Hepatocyte (in vitro differentiated cells): Measurements from ENCODE around the gene ACTR5. TPM values are rescaled to one million over a fixed set of nuclear protein-coding genes. Genes with fewer than 3 reads are reported as not detected.

Experiments used
- DNase-seq: peaks from one replicate; pipeline ENCODE4 v3.0.0-alpha.2; 2016; ENCODE audit warnings: low spot score
- H2AFZ ChIP-seq: fragments of 200-600 bp; sonication (generic); 2 replicates; pipeline ENCODE4 v1.6.0; 2016; ENCODE audit warnings: antibody characterized with exemption, mild to moderate bottlenecking
- H3K27ac ChIP-seq: fragments of 200-600 bp; sonication (generic); 2 replicates; pipeline ENCODE4 v1.5.1; 2016; ENCODE audit warnings: mild to moderate bottlenecking
- H3K27me3 ChIP-seq: fragments of 200-600 bp; sonication (generic); 2 replicates; pipeline ENCODE4 v1.6.1; 2016
- H3K36me3 ChIP-seq: fragments of 200-600 bp; sonication (generic); replicated peaks from 2 replicates; pipeline ENCODE4 v1.5.1; 2016; ENCODE audit warnings: low read depth; ENCODE audit not compliant: insufficient read depth
- H3K4me1 ChIP-seq: fragments of 200-600 bp; sonication (generic); 2 replicates; pipeline ENCODE4 v1.5.1; 2016; ENCODE audit warnings: mild to moderate bottlenecking, moderate library complexity; ENCODE audit not compliant: insufficient read depth
- H3K4me2 ChIP-seq: fragments of 200-600 bp; sonication (generic); 2 replicates; pipeline ENCODE4 v1.6.0; 2016
- H3K4me3 ChIP-seq: fragments of 200-600 bp; sonication (generic); 2 replicates; pipeline ENCODE4 v1.5.1; 2016; ENCODE audit warnings: mild to moderate bottlenecking
- H3K79me2 ChIP-seq: fragments of 200-600 bp; sonication (generic); 2 replicates; pipeline ENCODE4 v1.6.0; 2017; ENCODE audit warnings: mild to moderate bottlenecking
- H3K9me2 ChIP-seq: fragments of 200-600 bp; sonication (generic); replicated peaks from 2 replicates; pipeline ENCODE4 v1.6.0; 2017; ENCODE audit warnings: mild to moderate bottlenecking; ENCODE audit not compliant: insufficient read depth
- H3K9me3 ChIP-seq: fragments of 200-600 bp; sonication (generic); 2 replicates; pipeline ENCODE4 v1.5.1; 2016; ENCODE audit warnings: low read depth, mild to moderate bottlenecking
- H4K20me1 ChIP-seq: fragments of 200-600 bp; sonication (generic); 2 replicates; pipeline ENCODE4 v1.6.0; 2016; ENCODE audit warnings: mild to moderate bottlenecking; ENCODE audit not compliant: insufficient read depth, poor library complexity, severe bottlenecking
- CTCF ChIP-seq: fragments of 200-600 bp; sonication (generic); IDR thresholded peaks from 2 replicates; pipeline ENCODE4 v1.5.1; 2016; ENCODE audit warnings: antibody characterized with exemption, mild to moderate bottlenecking; ENCODE audit not compliant: poor library complexity
- EZH2 ChIP-seq: fragments of 200-600 bp; sonication (generic); IDR thresholded peaks from 2 replicates; pipeline ENCODE4 v1.6.1; 2016; ENCODE audit warnings: antibody characterized with exemption, mild to moderate bottlenecking, borderline replicate concordance
- EZH2phosphoT487 ChIP-seq: fragments of 200-600 bp; sonication (generic); IDR thresholded peaks from one replicate; pipeline ENCODE4 v1.6.1; 2018; ENCODE audit warnings: antibody characterized with exemption, mild to moderate bottlenecking, low read depth, moderate library complexity; ENCODE audit not compliant: unreplicated experiment, severe bottlenecking
- WGBS: methylation state at CpG from one replicate; pipeline ENCODE4 v1.1.6; 2016; ENCODE audit warnings: low lambda C conversion rate; ENCODE audit errors: missing lambda C conversion rate; 5-methylcytosine and 5-hydroxymethylcytosine counted together
- polyA plus RNA-seq: library from polyadenylated mRNA; unstranded; fragments of >200 nt; fragmentation: Nextera tagmentation; extraction: Ambion mirVana; gene quantifications from 2 replicates; pipeline ENCODE4 v1.2.1, GENCODE V29; 2016
- small RNA-seq: library from RNA; depleted of rRNA; stranded (forward); fragments of <200 nt; gene quantifications from one replicate; pipeline ENCODE3, GENCODE V24; 2014
- total RNA-seq: library from RNA; depleted of rRNA; stranded (reverse); fragments of >200 nt; gene quantifications from 2 replicates; pipeline ENCODE4 v1.2.3, GENCODE V29; 2014

Gene ACTR5
- total and polyA plus RNA-seq, 2 experiments from 2014 or later = 8.5 to 10.1 TPM

- H3K27ac ChIP-seq = no peak overlapping the region
- H2AFZ ChIP-seq = no peak overlapping the region
- H3K4me3 ChIP-seq = no peak overlapping the region
- H3K9me2 ChIP-seq = no peaks in the 10 kb centered on the region
- no peaks in the 10 kb centered on the region for H3K79me2 ChIP-seq
- no peaks in the 10 kb centered on the region for H3K9me3 ChIP-seq
- H3K36me3 ChIP-seq = no peaks in the 10 kb centered on the region
- no peak overlapping the region for H3K4me2 ChIP-seq
- H3K27me3 ChIP-seq = peaks cover 25% of the 10 kb centered on the region
- DNase-seq = no peak
- H4K20me1 ChIP-seq = no peaks in the 10 kb centered on the region
- no peaks in the 10 kb centered on the region for H3K4me1 ChIP-seq
- TF ChIP-seq CTCF (no peak), EZH2 (no peak)
Measured at GRCh38 chr20:38815446-38815845, 67.2 kb downstream of the ACTR5 start.

- TF ChIP-seq CTCF = no peak
- TF ChIP-seq EZH2 = no peak
- TF ChIP-seq EZH2phosphoT487 = no peak
- no peak overlapping the region for H3K27ac ChIP-seq
- no peak overlapping the region for H3K4me2 ChIP-seq
- H3K4me3 ChIP-seq = no peak overlapping the region
- DNase-seq = no peak
- WGBS = 78% methylated on average over 9 of the region's 9 CpGs
- H3K79me2 ChIP-seq = no peaks in the 10 kb centered on the region
- no peaks in the 10 kb centered on the region for H3K9me3 ChIP-seq
- H3K9me2 ChIP-seq = no peaks in the 10 kb centered on the region
- no peaks in the 10 kb centered on the region for H3K4me1 ChIP-seq
- H2AFZ ChIP-seq = no peak overlapping the region
- peaks cover 19% of the 10 kb centered on the region for H3K27me3 ChIP-seq
- no peaks in the 10 kb centered on the region for H4K20me1 ChIP-seq
- H3K36me3 ChIP-seq = no peaks in the 10 kb centered on the region
Measured at GRCh38 chr20:38818113-38819065, 70.1 kb downstream of the ACTR5 start.

Small RNA genes within 50 kb of the gene (small RNA-seq; reads per million reads assigned to genes)
- not detected for gene RF00017

Other genes starting within 250 kb of the ACTR5 start
- gene ADIG, start 167.3 kb upstream of the ACTR5 start, total RNA-seq = not detected in 2 replicates
- not detected in 2 replicates for gene ADIG, start 167.3 kb upstream of the ACTR5 start, polyA plus RNA-seq
- gene ARHGAP40, start 146.7 kb upstream of the ACTR5 start, total RNA-seq = 0.28 and 1.2 TPM in 2 replicates
- gene ARHGAP40, start 146.7 kb upstream of the ACTR5 start, polyA plus RNA-seq = 1.1 and 2.4 TPM in 2 replicates
- gene SLC32A1, start 24.0 kb upstream of the ACTR5 start, total RNA-seq = not detected in 2 replicates
- gene SLC32A1, start 24.0 kb upstream of the ACTR5 start, polyA plus RNA-seq = not detected in 2 replicates
- 0.33 and 0.40 TPM in 2 replicates for gene PPP1R16B, start 57.2 kb downstream of the ACTR5 start, total RNA-seq
- 0.28 TPM in 1 of 2 replicates, not detected in the other for gene PPP1R16B, start 57.2 kb downstream of the ACTR5 start, polyA plus RNA-seq
- gene FAM83D, start 178.0 kb downstream of the ACTR5 start, total RNA-seq = 5.0 and 5.4 TPM in 2 replicates
- 5.2 and 6.3 TPM in 2 replicates for gene FAM83D, start 178.0 kb downstream of the ACTR5 start, polyA plus RNA-seq
- 8.6 and 10.6 TPM in 2 replicates for gene DHX35, start 213.9 kb downstream of the ACTR5 start, total RNA-seq
- 4.4 and 6.7 TPM in 2 replicates for gene DHX35, start 213.9 kb downstream of the ACTR5 start, polyA plus RNA-seq